Stimulated activated CD4-positive, alpha-beta T cell treated with anti-CD3 and anti-CD28 coated beads, Interleukin-2, amount 100 ng/mL, for 4 hours (primary cell): Measurements from ENCODE around the gene ILDR1.

ENCODE experiments used
- DNase-seq: peaks from one replicate; pipeline ENCODE4 v3.0.0-alpha.2; 2020; ENCODE audit warnings: low read depth

The ILDR1 gene

GRCh38 chr3:121992601-121993560 lies 29.2 kb downstream of the ILDR1 start:
- DNase-seq: no peak

GRCh38 chr3:121989943-121990342 lies 32.1 kb downstream of the ILDR1 start:
- no peak for DNase-seq

- no peak for DNase-seq
These were observed 33.9 kb downstream of the ILDR1 start for GRCh38 chr3:121988146-121988545.

- DNase-seq: no peak
These were observed 36.2 kb downstream of the ILDR1 start for GRCh38 chr3:121985846-121986245.

- DNase-seq: no peak
These were observed 40.6 kb downstream of the ILDR1 start for GRCh38 chr3:121981473-121981872.

- DNase-seq: no peak
These were observed 41.6 kb downstream of the ILDR1 start for GRCh38 chr3:121980450-121980796.

GRCh38 chr3:121979734-121980449 lies 42.2 kb downstream of the ILDR1 start:
- DNase-seq: no peak

- DNase-seq: no peak
These were observed 42.8 kb downstream of the ILDR1 start for GRCh38 chr3:121979246-121979645.

- DNase-seq: no peak
These were observed 45.3 kb downstream of the ILDR1 start for GRCh38 chr3:121976727-121977126.

- no peak for DNase-seq
These were observed 46.2 kb downstream of the ILDR1 start for GRCh38 chr3:121975702-121976302.

GRCh38 chr3:121974601-121975111 lies 47.4 kb downstream of the ILDR1 start:
- no peak for DNase-seq

- no peak for DNase-seq
These were observed 52.0 kb downstream of the ILDR1 start for GRCh38 chr3:121970047-121970446.

- DNase-seq: no peak
These were observed 52.4 kb downstream of the ILDR1 start for GRCh38 chr3:121969631-121970030.

- no peak for DNase-seq
These were observed 58.4 kb downstream of the ILDR1 start for GRCh38 chr3:121963608-121964007.

GRCh38 chr3:121962443-121962842 lies 59.6 kb downstream of the ILDR1 start:
- no peak for DNase-seq

- DNase-seq: no peak
These were observed 60.8 kb downstream of the ILDR1 start for GRCh38 chr3:121961283-121961682.

- no peak for DNase-seq
These were observed 63.2 kb downstream of the ILDR1 start for GRCh38 chr3:121958801-121959200.

GRCh38 chr3:121957674-121958415 lies 64.2 kb downstream of the ILDR1 start:
- no peak for DNase-seq

GRCh38 chr3:121956363-121956762 lies 65.7 kb downstream of the ILDR1 start:
- no peak for DNase-seq

- no peak for DNase-seq
These were observed 70.6 kb downstream of the ILDR1 start for GRCh38 chr3:121951291-121951919.

- no peak for DNase-seq
These were observed 73.4 kb downstream of the ILDR1 start for GRCh38 chr3:121948641-121949040.
